AG04450 (cell line): Measurements from ENCODE around the gene PIK3CB. TPM values are rescaled to one million over a fixed set of nuclear protein-coding genes. Genes with fewer than 3 reads are reported as not detected.
"Not testable (repeated sequence)": the region's sequence is repeated elsewhere in the genome, so short reads cannot be mapped to it uniquely, and the experiment has no call there.

Source experiments
- CTCF ChIA-PET: fragments of 300-600, 350-600 bp; formaldehyde crosslinking; extraction: SDS; loops from one replicate; lab custom pipeline; 2022; ENCODE audit warnings: antibody characterized with exemption, inconsistent platforms; lab: Charles Lee
- POLR2A ChIA-PET: fragments of 350-600 bp; formaldehyde crosslinking; extraction: SDS; loops from one replicate; lab custom pipeline; 2021; ENCODE audit warnings: antibody characterized with exemption, inconsistent platforms; lab: Yijun Ruan, JAX
- DNase-seq: peaks from one replicate; pipeline ENCODE4 v3.0.0-alpha.2; 2011; ENCODE audit warnings: low read depth, low spot score
- H3K27ac ChIP-seq: one replicate; pipeline ENCODE4 v1.5.1; 2012; ENCODE audit warnings: low read depth, low read length, control low read depth
- H3K27me3 ChIP-seq: one replicate; pipeline ENCODE4 v1.6.0; 2012; ENCODE audit warnings: low read length; ENCODE audit not compliant: control insufficient read depth, insufficient read depth
- H3K4me3 ChIP-seq: 2 replicates; pipeline ENCODE4 v1.5.1; 2011; ENCODE audit warnings: mild to moderate bottlenecking, low read depth, low read length, control low read depth
- H3K9me3 ChIP-seq: 2 replicates; pipeline ENCODE4 v1.5.1; 2012; ENCODE audit warnings: low read length; ENCODE audit not compliant: control insufficient read depth, insufficient read depth
- CTCF ChIP-seq: IDR thresholded peaks from 2 replicates; pipeline ENCODE4 v1.5.1; 2011; ENCODE audit warnings: low read depth, low read length, control low read depth, inconsistent platforms
- polyA plus RNA-seq: library from polyadenylated mRNA; depleted of rRNA; stranded (reverse); fragments of >200 nt; gene quantifications from 2 replicates; pipeline ENCODE4 v1.2.3, GENCODE V29; 2011

The PIK3CB gene
- polyA plus RNA-seq, 1 experiment = 13.8 TPM

- Histone ChIP-seq H3K27me3 (no peaks in the 10 kb centered on the region), H3K9me3 (no peaks in the 10 kb centered on the region), H3K27ac (no peak overlapping the region), H3K4me3 (no peak overlapping the region)
- POLR2A ChIA-PET = no interaction called here
- CTCF ChIA-PET = interaction anchor here (2.1 kb wide), 1 partner anchor 176 kb away, joined by 7 read pairs; no protein-coding TSS in a partner anchor
- no peak for DNase-seq
- no peak for TF ChIP-seq CTCF
These were observed 94.7 kb downstream of the PIK3CB start for GRCh38 chr3:138740072-138740471.

GRCh38 chr3:138732456-138732855 lies 102.3 kb downstream of the PIK3CB start:
- Histone ChIP-seq H3K27ac (no peak overlapping the region), H3K9me3 (no peaks in the 10 kb centered on the region), H3K4me3 (no peak overlapping the region), H3K27me3 (no peaks in the 10 kb centered on the region)
- CTCF ChIA-PET = interaction anchor here (2.6 to 4.8 kb wide), 2 partner anchors 184 to 191 kb away, joined by 8 to 18 read pairs; no protein-coding TSS in a partner anchor
- TF ChIP-seq CTCF = no peak
- POLR2A ChIA-PET = no interaction called here
- DNase-seq = no peak

GRCh38 chr3:138726946-138727730 lies 107.6 kb downstream of the PIK3CB start:
- TF ChIP-seq CTCF = no peak
- CTCF ChIA-PET = interaction anchor here (0.5 to 3.8 kb wide), 6 partner anchors 10 to 209 kb away, joined by 3 to 18 read pairs (median 4); no protein-coding TSS in a partner anchor
- Histone ChIP-seq H3K27ac (no peak overlapping the region), H3K4me3 (no peak overlapping the region), H3K27me3 (no peaks in the 10 kb centered on the region), H3K9me3 (no peaks in the 10 kb centered on the region)
- peak; percentile 6 for DNase-seq
- POLR2A ChIA-PET = no interaction called here

GRCh38 chr3:138726042-138726441 lies 108.7 kb downstream of the PIK3CB start:
- CTCF ChIA-PET = interaction anchor here (1.1 to 2.4 kb wide), 2 partner anchors 11 to 197 kb away, joined by 3 to 5 read pairs; no protein-coding TSS in a partner anchor
- not testable (repeated sequence) for DNase-seq

GRCh38 chr3:138725116-138725515 lies 109.6 kb downstream of the PIK3CB start:
- TF ChIP-seq CTCF = no peak
- no peak overlapping the region for H3K27ac ChIP-seq
- no peak overlapping the region for H3K4me3 ChIP-seq
- no peaks in the 10 kb centered on the region for H3K27me3 ChIP-seq
- H3K9me3 ChIP-seq = no peaks in the 10 kb centered on the region
- ChIA-PET CTCF (interaction anchor here (1.2 kb wide), 1 partner anchor 191 kb away, joined by 3 read pairs; no protein-coding TSS in a partner anchor), POLR2A (no interaction called here)
- no peak for DNase-seq

More at GRCh38 chr3:138726042-138726441, 108.7 kb downstream of the PIK3CB start:
- H3K4me3 ChIP-seq, H3K27me3 ChIP-seq, H3K9me3 ChIP-seq, H3K27ac ChIP-seq, POLR2A ChIA-PET: not testable (repeated sequence)
